Measurements from ENCODE around the gene TMEM80. TPM values are rescaled to one million over a fixed set of nuclear protein-coding genes. Genes with fewer than 3 reads are reported as not detected.
A peak's percentile ranks its signal among the peaks of the same experiment; 100 is the strongest.

The TMEM80 gene
- total and polyA plus RNA-seq, 12 donors, result 10.1 to 24.2 (median 14.5) TPM

GRCh38 chr11:694563-695287 lies 891 bp upstream of the TMEM80 start, which contains the start of gene DEAF1:
DEAF1 (minus strand) TSS chr11:695222; CDS start chr11:695047, 175 bp downstream.
- Histone ChIP-seq H3K27ac (peak within 1 kb of the TSS; percentile 98 to 100 (median 100)), H3K4me1 (peaks cover 10 to 47% (median 39%) of the 10 kb centered on the region in 9 donors), H3K27me3 (no peaks in the 10 kb centered on the region), H3K4me3 (peak within 1 kb of the TSS; percentile 66 to 99 (median 90)), H3K9me3 (no peaks in the 10 kb centered on the region), H3K36me3 (peaks cover 0 to 23% (median 0%) of the 10 kb centered on the region in 9 donors)
- peak; percentile 89 to 96 (median 93) for ATAC-seq
- 1 to 4% methylated on average over 93 to 103 of the region's 103 CpGs for WGBS, 2 donors
- TF ChIP-seq CTCF (IDR thresholded peaks at IDR 0.05), result no peak
- intact Hi-C loops (cut with DNase I), result no loop called here
- DNase-seq, result peak; percentile 99 to 100

GRCh38 chr11:695288-695537 lies 403 bp upstream of the TMEM80 start:
- Histone ChIP-seq H3K4me1 (peaks cover 10 to 47% (median 39%) of the 10 kb centered on the region in 9 donors), H3K9me3 (no peaks in the 10 kb centered on the region), H3K4me3 (peak overlapping the region; percentile 66 to 99 (median 90)), H3K27ac (peak overlapping the region; percentile 98 to 100 (median 100)), H3K27me3 (no peaks in the 10 kb centered on the region), H3K36me3 (peaks cover 0 to 26% (median 0%) of the 10 kb centered on the region in 9 donors)
- ATAC-seq, result no peak
- 0 to 1% methylated on average over 25 of the region's 25 CpGs for WGBS, 2 donors
- DNase-seq, result no peak
- TF ChIP-seq CTCF (IDR thresholded peaks at IDR 0.05), result no peak
- intact Hi-C loops (cut with DNase I), result no loop called here

GRCh38 chr11:696955-697491 lies 1.4 kb downstream of the TMEM80 start:
- intact Hi-C loops (cut with DNase I), result no loop called here
- H3K4me1 ChIP-seq, result peaks cover 10 to 47% (median 39%) of the 10 kb centered on the region in 9 donors
- no peaks in the 10 kb centered on the region for H3K9me3 ChIP-seq

More at GRCh38 chr11:696955-697491, 1.4 kb downstream of the TMEM80 start:
- no peak for TF ChIP-seq CTCF (IDR thresholded peaks at IDR 0.05)
- peaks cover 0 to 29% (median 5%) of the 10 kb centered on the region in 9 donors for H3K36me3 ChIP-seq
- DNase-seq (no peak), ATAC-seq (no peak)
- peak overlapping the region in 9 of 10 donors; percentile 98 to 100 (median 100) for H3K27ac ChIP-seq
- peak overlapping the region in 5 of 10 donors; percentile 11 to 94 (median 89) for H3K4me3 ChIP-seq
- H3K27me3 ChIP-seq, result no peaks in the 10 kb centered on the region
- 74 to 85% methylated on average over 11 of the region's 11 CpGs for WGBS, 2 donors

Measured in heart right ventricle (tissue), 16 donors.